ENCODE data around the gene MET.

Gene MET

GRCh38 chr7:116829493-116829892, 157.5 kb downstream of the MET start:
- Histone ChIP-seq H3K9me3 (ENCODE audit: control insufficient read depth in 5 of 5, low read length in 5 of 5) (no peaks in the 10 kb centered on the region), H3K27ac (ENCODE audit: low read depth, low read length) (no peak overlapping the region), H3K4me1 (ENCODE audit: control insufficient read depth in 5 of 5, insufficient read depth in 5 of 5, low read length in 5 of 5) (no peaks in the 10 kb centered on the region), H3K36me3 (ENCODE audit: control insufficient read depth in 5 of 5, insufficient read depth in 5 of 5, low read length in 5 of 5) (no peaks in the 10 kb centered on the region), H3K27me3 (ENCODE audit: control insufficient read depth in 5 of 5, insufficient read depth in 4 of 5, low read length in 5 of 5) (peaks cover 0 to 4% (median 0%) of the 10 kb centered on the region in 5 donors), H3K4me3 (ENCODE audit: low read depth in 1 of 5, low read length in 5 of 5) (no peak overlapping the region), H3K9ac (ENCODE audit: low read length in 5 of 5) (no peak overlapping the region)

- H3K9me3 ChIP-seq (ENCODE audit: control insufficient read depth in 5 of 5, low read length in 5 of 5) = no peaks in the 10 kb centered on the region
- peaks cover 0 to 3% (median 0%) of the 10 kb centered on the region in 5 donors for H3K27me3 ChIP-seq (ENCODE audit: control insufficient read depth in 5 of 5, insufficient read depth in 4 of 5, low read length in 5 of 5)
- H3K36me3 ChIP-seq (ENCODE audit: control insufficient read depth in 5 of 5, insufficient read depth in 5 of 5, low read length in 5 of 5) = no peaks in the 10 kb centered on the region
- no peak overlapping the region for H3K27ac ChIP-seq (ENCODE audit: low read depth, low read length)
- H3K9ac ChIP-seq (ENCODE audit: low read length in 5 of 5) = no peak overlapping the region
- no peak overlapping the region for H3K4me3 ChIP-seq (ENCODE audit: low read depth in 1 of 5, low read length in 5 of 5)
- no peaks in the 10 kb centered on the region for H3K4me1 ChIP-seq (ENCODE audit: control insufficient read depth in 5 of 5, insufficient read depth in 5 of 5, low read length in 5 of 5)
These were observed 160.7 kb downstream of the MET start for GRCh38 chr7:116832692-116833091.

- Histone ChIP-seq H3K9ac (ENCODE audit: low read length in 5 of 5) (no peak overlapping the region), H3K27ac (ENCODE audit: low read depth, low read length) (no peak overlapping the region)
These were observed 163.0 kb downstream of the MET start for GRCh38 chr7:116834815-116835504.

GRCh38 chr7:116836048-116836447, 164.1 kb downstream of the MET start:
- H3K4me3 ChIP-seq (ENCODE audit: low read depth in 1 of 5, low read length in 5 of 5) = no peak overlapping the region
- no peaks in the 10 kb centered on the region for H3K9me3 ChIP-seq (ENCODE audit: control insufficient read depth in 5 of 5, low read length in 5 of 5)
- H3K27me3 ChIP-seq (ENCODE audit: control insufficient read depth in 5 of 5, insufficient read depth in 4 of 5, low read length in 5 of 5) = peaks cover 0 to 3% (median 0%) of the 10 kb centered on the region in 5 donors
- H3K4me1 ChIP-seq (ENCODE audit: control insufficient read depth in 5 of 5, insufficient read depth in 5 of 5, low read length in 5 of 5) = no peaks in the 10 kb centered on the region
- no peaks in the 10 kb centered on the region for H3K36me3 ChIP-seq (ENCODE audit: control insufficient read depth in 5 of 5, insufficient read depth in 5 of 5, low read length in 5 of 5)
- no peak overlapping the region for H3K9ac ChIP-seq (ENCODE audit: low read length in 5 of 5)
- no peak overlapping the region for H3K27ac ChIP-seq (ENCODE audit: low read depth, low read length)

More at GRCh38 chr7:116834815-116835504, 163.0 kb downstream of the MET start:
- Histone ChIP-seq H3K4me1 (ENCODE audit: control insufficient read depth in 5 of 5, insufficient read depth in 5 of 5, low read length in 5 of 5) (no peaks in the 10 kb centered on the region), H3K27me3 (ENCODE audit: control insufficient read depth in 5 of 5, insufficient read depth in 4 of 5, low read length in 5 of 5) (peaks cover 0 to 3% (median 0%) of the 10 kb centered on the region in 5 donors), H3K9me3 (ENCODE audit: control insufficient read depth in 5 of 5, low read length in 5 of 5) (no peaks in the 10 kb centered on the region), H3K4me3 (ENCODE audit: low read depth in 1 of 5, low read length in 5 of 5) (no peak overlapping the region), H3K36me3 (ENCODE audit: control insufficient read depth in 5 of 5, insufficient read depth in 5 of 5, low read length in 5 of 5) (no peaks in the 10 kb centered on the region)

GRCh38 chr7:116836911-116837310, 164.9 kb downstream of the MET start:
- Histone ChIP-seq H3K4me1 (ENCODE audit: control insufficient read depth in 5 of 5, insufficient read depth in 5 of 5, low read length in 5 of 5) (no peaks in the 10 kb centered on the region), H3K4me3 (ENCODE audit: low read depth in 1 of 5, low read length in 5 of 5) (no peak overlapping the region), H3K9me3 (ENCODE audit: control insufficient read depth in 5 of 5, low read length in 5 of 5) (no peaks in the 10 kb centered on the region), H3K27me3 (ENCODE audit: control insufficient read depth in 5 of 5, insufficient read depth in 4 of 5, low read length in 5 of 5) (peaks cover 0 to 3% (median 0%) of the 10 kb centered on the region in 5 donors), H3K36me3 (ENCODE audit: control insufficient read depth in 5 of 5, insufficient read depth in 5 of 5, low read length in 5 of 5) (no peaks in the 10 kb centered on the region), H3K27ac (ENCODE audit: low read depth, low read length) (no peak overlapping the region), H3K9ac (ENCODE audit: low read length in 5 of 5) (no peak overlapping the region)

- Histone ChIP-seq H3K4me1 (ENCODE audit: control insufficient read depth in 5 of 5, insufficient read depth in 5 of 5, low read length in 5 of 5) (no peaks in the 10 kb centered on the region), H3K4me3 (ENCODE audit: low read depth in 1 of 5, low read length in 5 of 5) (no peak overlapping the region), H3K27me3 (ENCODE audit: control insufficient read depth in 5 of 5, insufficient read depth in 4 of 5, low read length in 5 of 5) (peaks cover 0 to 3% (median 0%) of the 10 kb centered on the region in 5 donors), H3K9ac (ENCODE audit: low read length in 5 of 5) (no peak overlapping the region), H3K27ac (ENCODE audit: low read depth, low read length) (no peak overlapping the region), H3K9me3 (ENCODE audit: control insufficient read depth in 5 of 5, low read length in 5 of 5) (no peaks in the 10 kb centered on the region), H3K36me3 (ENCODE audit: control insufficient read depth in 5 of 5, insufficient read depth in 5 of 5, low read length in 5 of 5) (no peaks in the 10 kb centered on the region)
These were observed 165.6 kb downstream of the MET start for GRCh38 chr7:116837586-116837985.

GRCh38 chr7:116840256-116840655, 168.3 kb downstream of the MET start:
- Histone ChIP-seq H3K27me3 (ENCODE audit: control insufficient read depth in 5 of 5, insufficient read depth in 4 of 5, low read length in 5 of 5) (no peaks in the 10 kb centered on the region), H3K9ac (ENCODE audit: low read length in 5 of 5) (no peak overlapping the region), H3K9me3 (ENCODE audit: control insufficient read depth in 5 of 5, low read length in 5 of 5) (no peaks in the 10 kb centered on the region), H3K27ac (ENCODE audit: low read depth, low read length) (no peak overlapping the region), H3K4me3 (ENCODE audit: low read depth in 1 of 5, low read length in 5 of 5) (no peak overlapping the region), H3K4me1 (ENCODE audit: control insufficient read depth in 5 of 5, insufficient read depth in 5 of 5, low read length in 5 of 5) (no peaks in the 10 kb centered on the region), H3K36me3 (ENCODE audit: control insufficient read depth in 5 of 5, insufficient read depth in 5 of 5, low read length in 5 of 5) (no peaks in the 10 kb centered on the region)

- H3K27ac ChIP-seq (ENCODE audit: low read depth, low read length) = no peak overlapping the region
- H3K9ac ChIP-seq (ENCODE audit: low read length in 5 of 5) = no peak overlapping the region
- no peaks in the 10 kb centered on the region for H3K27me3 ChIP-seq (ENCODE audit: control insufficient read depth in 5 of 5, insufficient read depth in 4 of 5, low read length in 5 of 5)
- H3K9me3 ChIP-seq (ENCODE audit: control insufficient read depth in 5 of 5, low read length in 5 of 5) = no peaks in the 10 kb centered on the region
- H3K4me1 ChIP-seq (ENCODE audit: control insufficient read depth in 5 of 5, insufficient read depth in 5 of 5, low read length in 5 of 5) = no peaks in the 10 kb centered on the region
- no peak overlapping the region for H3K4me3 ChIP-seq (ENCODE audit: low read depth in 1 of 5, low read length in 5 of 5)
- no peaks in the 10 kb centered on the region for H3K36me3 ChIP-seq (ENCODE audit: control insufficient read depth in 5 of 5, insufficient read depth in 5 of 5, low read length in 5 of 5)
These were observed 170.4 kb downstream of the MET start for GRCh38 chr7:116842371-116842770.

- Histone ChIP-seq H3K9me3 (ENCODE audit: control insufficient read depth in 5 of 5, low read length in 5 of 5) (no peaks in the 10 kb centered on the region), H3K27me3 (ENCODE audit: control insufficient read depth in 5 of 5, insufficient read depth in 4 of 5, low read length in 5 of 5) (no peaks in the 10 kb centered on the region), H3K4me1 (ENCODE audit: control insufficient read depth in 5 of 5, insufficient read depth in 5 of 5, low read length in 5 of 5) (no peaks in the 10 kb centered on the region), H3K4me3 (ENCODE audit: low read depth in 1 of 5, low read length in 5 of 5) (no peak overlapping the region), H3K9ac (ENCODE audit: low read length in 5 of 5) (no peak overlapping the region), H3K36me3 (ENCODE audit: control insufficient read depth in 5 of 5, insufficient read depth in 5 of 5, low read length in 5 of 5) (no peaks in the 10 kb centered on the region), H3K27ac (ENCODE audit: low read depth, low read length) (no peak overlapping the region)
These were observed 171.4 kb downstream of the MET start for GRCh38 chr7:116843378-116843777.
